ENCODE data around the gene MSH5.
"Not testable (repeated sequence)": the region's sequence is repeated elsewhere in the genome, so short reads cannot be mapped to it uniquely, and the experiment has no call there.

The MSH5 gene

GRCh38 chr6:31778999-31779885, 39.4 kb downstream of the MSH5 start:
- no peak for DNase-seq (ENCODE audit: low spot score)

- no peak for DNase-seq (ENCODE audit: low spot score)
These were observed 40.1 kb downstream of the MSH5 start for GRCh38 chr6:31779908-31780307.

DNA sequence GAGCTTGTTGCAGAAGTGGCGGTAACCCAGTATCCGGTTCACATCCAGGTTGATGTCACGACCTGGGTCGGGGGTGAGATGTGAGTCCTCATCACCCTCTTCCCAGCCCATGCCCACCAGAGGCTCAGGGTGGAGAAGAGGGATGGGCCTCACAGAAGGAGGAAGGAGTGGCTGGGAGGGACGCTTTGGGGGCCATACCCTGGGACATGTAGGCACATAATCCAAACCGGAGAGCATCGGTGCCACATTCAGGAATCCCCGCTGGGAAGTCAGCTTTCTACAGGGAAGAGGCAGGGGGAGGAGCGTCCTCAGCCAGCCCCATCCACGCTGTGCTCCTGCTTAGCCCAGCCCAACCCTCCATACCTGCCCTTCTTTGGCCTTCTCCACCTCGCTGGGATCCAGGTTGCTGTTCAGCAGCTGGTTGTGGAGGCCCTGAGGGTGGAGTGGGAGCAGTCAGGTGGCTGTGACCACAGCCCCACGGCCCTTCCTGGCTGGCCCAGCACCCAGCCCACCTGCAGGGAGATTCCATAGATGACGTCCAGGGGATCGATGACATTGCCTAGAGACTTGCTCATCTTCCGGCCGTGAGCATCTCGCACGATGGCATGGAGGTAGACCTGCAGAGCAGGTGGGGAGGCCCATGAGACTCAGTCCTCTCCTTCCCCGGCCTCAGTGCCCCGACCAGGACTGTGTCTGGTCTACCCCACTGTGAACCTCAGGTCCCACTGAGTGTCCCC, 40.9 kb downstream of the MSH5 start:
- no peak for DNase-seq (ENCODE audit: low spot score)

DNA sequence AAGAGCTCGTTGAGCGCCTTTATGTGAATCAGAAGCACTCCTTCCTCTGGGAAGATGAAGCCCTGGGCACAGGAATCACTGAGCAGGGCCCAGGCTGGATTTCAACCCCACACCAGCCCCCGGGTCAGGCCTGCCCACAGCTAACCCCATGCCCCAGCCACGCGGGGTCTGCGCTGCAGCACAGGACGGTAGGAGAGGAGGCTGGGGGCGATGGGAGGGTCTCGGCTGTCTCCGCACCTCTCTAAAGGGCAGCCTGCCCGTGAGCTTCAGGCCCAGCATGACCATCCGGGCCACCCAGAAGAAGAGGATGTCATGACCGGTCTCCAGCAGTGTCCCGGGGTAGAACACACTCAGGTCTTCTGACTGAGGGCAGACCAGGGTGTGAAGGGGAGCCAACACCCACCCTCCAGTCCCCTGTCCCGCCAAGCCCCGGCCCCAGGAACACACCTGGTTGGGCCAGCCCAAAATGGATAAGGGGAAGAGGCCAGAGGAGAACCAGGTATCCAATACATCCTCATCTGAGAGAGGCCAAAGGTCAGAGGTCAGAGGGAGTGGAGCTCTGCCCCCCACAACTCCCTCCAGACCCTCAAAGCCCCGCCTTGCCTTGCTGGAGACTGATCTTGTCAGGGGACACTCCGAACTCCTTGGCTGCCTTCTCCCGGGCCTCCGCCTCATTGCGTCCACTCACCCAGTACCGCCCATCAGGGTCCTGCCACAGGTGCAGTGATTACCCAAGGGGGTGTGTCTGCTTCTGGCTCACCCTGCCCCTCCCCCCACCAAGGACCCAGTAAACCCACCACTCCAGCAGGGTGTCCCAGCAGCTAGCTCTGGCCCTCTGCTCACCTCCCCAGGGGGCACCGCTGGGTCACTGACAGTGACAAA, 41.7 kb downstream of the MSH5 start:
- DNase-seq (ENCODE audit: low spot score): no peak

- DNase-seq (ENCODE audit: low spot score): no peak
These were observed 42.5 kb downstream of the MSH5 start for GRCh38 chr6:31782126-31782855.

DNA sequence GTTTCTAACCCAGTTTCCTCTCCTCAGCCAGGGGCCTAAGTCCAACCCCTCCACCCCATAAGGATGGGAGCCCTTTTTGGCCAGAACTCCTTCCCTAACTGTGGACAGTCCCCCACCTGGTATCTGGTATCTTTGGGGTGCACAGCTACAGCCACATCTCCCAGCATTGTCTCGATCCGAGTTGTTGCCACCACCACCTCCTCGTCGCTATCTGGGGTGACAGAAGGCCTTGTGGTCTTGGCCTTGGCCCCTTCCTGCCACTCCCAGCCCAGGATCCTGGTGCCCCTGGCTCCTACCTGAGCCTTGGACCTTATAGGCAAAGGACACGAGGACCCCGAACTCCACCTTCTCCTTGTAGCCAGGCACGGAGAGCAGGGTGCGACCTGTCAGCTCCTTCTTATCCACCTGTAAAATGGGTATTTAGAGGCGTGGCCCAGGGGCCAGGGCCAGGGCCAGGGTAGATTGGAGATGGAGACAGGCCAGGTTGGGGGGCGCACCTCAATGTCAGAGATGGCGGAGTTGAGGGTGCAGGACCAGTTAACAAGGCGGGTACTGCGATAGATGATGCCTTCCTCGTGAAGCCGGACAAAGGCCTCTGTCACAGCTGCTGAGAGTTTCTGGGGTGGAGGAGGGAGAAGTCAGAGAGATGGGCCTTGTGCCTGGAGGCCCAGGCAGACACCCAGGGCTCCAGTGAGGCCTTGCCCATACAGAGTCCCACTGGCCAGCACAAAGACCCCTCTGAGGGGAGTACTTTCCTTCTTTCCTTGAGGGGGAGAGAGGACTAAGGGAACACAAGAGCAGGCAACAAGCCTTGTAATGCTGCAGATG, 44.5 kb downstream of the MSH5 start:
- no peak for DNase-seq (ENCODE audit: low spot score)

DNA sequence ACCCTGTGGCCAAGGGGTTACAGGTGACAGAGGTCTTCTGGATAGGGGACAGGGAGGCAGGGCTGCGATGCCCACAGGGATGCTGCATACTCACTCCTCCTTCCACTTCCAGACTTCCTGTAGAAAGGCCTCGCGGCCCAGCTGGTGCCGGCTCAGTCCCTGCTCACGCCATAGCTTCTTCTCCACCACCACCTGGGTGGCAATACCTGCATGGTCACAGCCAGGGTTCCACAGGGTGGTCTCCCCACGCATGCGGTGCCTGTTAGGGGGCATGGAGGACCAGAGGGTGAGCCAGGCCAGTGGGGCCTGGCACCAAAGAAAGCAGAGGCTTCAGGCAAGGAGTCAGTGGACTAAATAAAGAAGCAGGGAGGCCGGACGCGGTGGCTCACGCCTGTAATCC, 45.7 kb downstream of the MSH5 start:
- DNase-seq (ENCODE audit: low spot score): no peak

- peak; percentile 82 for DNase-seq (ENCODE audit: low spot score)
These were observed 51.7 kb downstream of the MSH5 start for GRCh38 chr6:31791324-31792089.

- no peak for DNase-seq (ENCODE audit: low spot score)
These were observed 52.2 kb downstream of the MSH5 start for GRCh38 chr6:31792090-31792374.

- DNase-seq (ENCODE audit: low spot score): peak; percentile 14
These were observed 53.0 kb downstream of the MSH5 start for GRCh38 chr6:31792761-31793171.

DNA sequence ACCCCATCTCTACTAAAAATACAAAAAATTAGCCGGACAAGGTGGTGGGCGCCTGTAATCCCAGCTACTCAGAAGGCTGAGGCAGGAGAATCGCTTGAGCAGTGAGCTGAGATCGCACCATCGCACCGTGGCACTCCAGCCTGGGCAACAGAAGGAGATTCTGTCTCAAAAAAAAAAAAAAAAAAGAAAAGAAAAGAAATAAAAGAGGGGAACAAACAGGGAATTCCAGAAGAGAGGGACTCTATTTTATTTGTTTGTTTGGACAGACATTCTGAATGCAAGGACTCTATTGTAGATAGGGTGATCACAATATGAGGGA, 54.1 kb downstream of the MSH5 start:
- DNase-seq (ENCODE audit: low spot score): not testable (repeated sequence)

GRCh38 chr6:31794294-31794865, 54.6 kb downstream of the MSH5 start:
- peak; percentile 34 for DNase-seq (ENCODE audit: low spot score)

DNA sequence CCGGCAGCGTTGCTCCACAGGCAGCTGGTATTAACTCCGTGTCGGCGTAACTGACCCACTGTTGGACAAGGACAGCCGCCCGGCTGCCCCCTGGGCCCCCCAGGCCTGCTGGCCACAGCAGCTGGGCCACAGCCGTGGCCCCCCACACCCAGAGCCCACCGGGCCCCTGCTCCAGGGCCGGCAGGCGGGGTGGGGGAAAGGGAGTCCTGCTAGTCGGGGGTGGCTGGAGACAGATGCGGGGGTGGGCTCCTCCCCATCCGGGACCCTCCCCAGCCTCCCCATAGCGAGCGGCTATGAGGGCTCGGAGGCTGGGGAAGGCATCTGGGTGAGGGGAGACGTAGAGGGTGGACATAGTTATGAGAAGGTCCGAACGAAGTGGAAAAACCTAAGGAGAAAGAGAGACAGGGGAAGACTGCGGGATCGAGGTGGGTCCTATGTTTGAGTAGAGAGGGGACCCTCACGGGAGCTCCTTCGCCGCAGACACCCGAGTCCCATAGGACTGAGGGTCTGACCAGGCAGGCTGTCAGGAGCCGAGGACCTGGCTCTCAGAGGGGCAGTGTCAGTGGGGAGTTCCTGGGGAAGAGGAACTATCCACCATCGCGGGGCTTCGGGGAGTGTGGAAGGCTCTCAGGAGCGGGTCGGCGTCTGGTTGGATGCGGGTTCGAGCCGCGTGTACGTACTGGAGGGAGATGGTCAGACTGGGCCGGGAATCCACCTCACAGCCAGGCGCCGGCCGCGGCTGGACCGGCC, 55.2 kb downstream of the MSH5 start:
- no peak for DNase-seq (ENCODE audit: low spot score)

- DNase-seq (ENCODE audit: low spot score): peak; percentile 98
These were observed 56.0 kb downstream of the MSH5 start, which contains the start of gene VARS1 for GRCh38 chr6:31795616-31796298. TSS of gene VARS1 (minus strand) at chr6:31795752. CDS start at chr6:31795217, 535 bp downstream.

DNA sequence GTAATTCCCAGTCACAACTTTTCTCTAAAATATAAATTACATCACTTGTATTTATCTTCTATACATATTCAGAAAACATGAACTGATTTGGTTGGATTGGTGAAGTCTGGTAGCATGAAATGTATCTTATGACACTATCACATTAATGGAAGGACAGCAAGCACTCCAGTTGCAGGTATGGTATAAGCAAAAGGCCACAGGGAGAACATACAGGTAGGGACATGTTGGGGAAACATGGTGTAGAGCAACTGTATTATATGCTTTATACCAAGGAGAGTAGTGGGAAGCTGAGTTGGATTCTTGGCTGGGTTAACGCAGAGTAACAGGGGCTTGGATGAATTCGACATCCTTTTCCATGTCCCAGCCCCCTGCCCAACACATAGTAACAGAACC, 57.2 kb downstream of the MSH5 start:
- no peak for DNase-seq (ENCODE audit: low spot score)

GRCh38 chr6:31797588-31797987, 57.8 kb downstream of the MSH5 start:
- DNase-seq (ENCODE audit: low spot score): no peak

GRCh38 chr6:31799781-31800180, 60.0 kb downstream of the MSH5 start:
- DNase-seq (ENCODE audit: low spot score): no peak

Data from GM03348 (cell line).